Ammon's horn (tissue), 1 donor: ENCODE data around the gene ZFP36L2.
A peak's percentile ranks its signal among the peaks of the same experiment; 100 is the strongest.

Experiments used
- DNase-seq: peaks from one replicate; pipeline ENCODE4 v3.0.0-alpha.2; 2016; ENCODE audit warnings: low spot score

Gene ZFP36L2

DNA sequence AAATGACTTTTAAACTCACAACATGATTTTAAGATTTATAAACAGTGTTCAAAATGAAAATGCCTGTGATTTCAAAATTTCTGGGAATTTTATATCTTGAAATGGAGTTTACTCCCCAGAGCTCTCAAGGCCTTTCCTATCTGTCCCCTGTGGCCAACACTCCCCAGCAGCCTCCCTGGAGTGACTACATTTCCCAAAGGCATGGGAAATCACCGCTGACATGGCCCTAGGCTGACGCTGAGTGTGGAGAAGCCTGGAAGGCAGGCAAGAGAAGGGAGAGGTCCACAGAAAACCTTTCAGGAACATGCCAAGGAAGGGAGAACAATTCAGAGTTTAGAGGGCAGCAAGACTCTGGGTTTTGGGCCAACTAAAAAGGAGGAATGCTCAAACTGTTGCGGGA lies 20.2 kb upstream of the ZFP36L2 start:
- DNase-seq: no peak

DNA sequence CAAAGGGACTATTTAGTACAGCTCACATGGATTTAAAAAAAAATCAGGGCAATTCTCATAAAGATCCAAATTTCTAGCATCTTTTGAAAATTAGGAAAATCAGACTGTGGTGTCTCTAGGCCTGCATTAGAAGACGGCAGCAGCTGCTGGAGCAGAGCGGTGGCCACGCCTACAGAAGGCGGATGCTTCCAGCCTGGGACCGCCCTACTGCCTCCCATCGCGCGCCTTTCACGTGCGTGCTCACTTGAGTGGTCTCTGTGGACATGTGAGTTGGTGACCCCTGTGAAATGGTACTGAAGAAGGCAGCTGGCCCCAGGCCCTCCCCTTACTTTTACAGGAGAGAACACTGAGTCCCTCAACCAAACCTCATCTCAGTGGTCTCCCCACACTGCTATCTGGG lies 15.2 kb upstream of the ZFP36L2 start:
- DNase-seq: no peak

DNA sequence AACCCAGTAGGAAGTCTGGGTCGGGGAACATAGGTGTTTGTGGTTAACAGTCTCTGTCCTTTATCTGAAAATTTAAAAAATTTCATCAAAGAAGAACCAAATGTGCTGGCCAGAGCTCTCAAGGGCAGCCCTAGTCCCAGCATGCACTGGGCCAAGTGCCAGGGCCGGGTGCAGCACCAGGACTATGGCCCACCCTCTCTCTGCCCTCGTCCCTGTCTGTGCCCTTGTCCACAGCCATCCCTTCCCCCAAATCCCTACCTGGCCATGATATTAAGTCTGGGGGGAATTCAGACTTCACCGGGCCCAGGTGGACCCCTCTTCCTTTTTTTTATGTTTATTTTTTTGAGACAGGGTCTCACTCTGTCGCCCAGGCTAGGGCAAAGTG lies 14.4 kb upstream of the ZFP36L2 start:
- DNase-seq: no peak

DNA sequence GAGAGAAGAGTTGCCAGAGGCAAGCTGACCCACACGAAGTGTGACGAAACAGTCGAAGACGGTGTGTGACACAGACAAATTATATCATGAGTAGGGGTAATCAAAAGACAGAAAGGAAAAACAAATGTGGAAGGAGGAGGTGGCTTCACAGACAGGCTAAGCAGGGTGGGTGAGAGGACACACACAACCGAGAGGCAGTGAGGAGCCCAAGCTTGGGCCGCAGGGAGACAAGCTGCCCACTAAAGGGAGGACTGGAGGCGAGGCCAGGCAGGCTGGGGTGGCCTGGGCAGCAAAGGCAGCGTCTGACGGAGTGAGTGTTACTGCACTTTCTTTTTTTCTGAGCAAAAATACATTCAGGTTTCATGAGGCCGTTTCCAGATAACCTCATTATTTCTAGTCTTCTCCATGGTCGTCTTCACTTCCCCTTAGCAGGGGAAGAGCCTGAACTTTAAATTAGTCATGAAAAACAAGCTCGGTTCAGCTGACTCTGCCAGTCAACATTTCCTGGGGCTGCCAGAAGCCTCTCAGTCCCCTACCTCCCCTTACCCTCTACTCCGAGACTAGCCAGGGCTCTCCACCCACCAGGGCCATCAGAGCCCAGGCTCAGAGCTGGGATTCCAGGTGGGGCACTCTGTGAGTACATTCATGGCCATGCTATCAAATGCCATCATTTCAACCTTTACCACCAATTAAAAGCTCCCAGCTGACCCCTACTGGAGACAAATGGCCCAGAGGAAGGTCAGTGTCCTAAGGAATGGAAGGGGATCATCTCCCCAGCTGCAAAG lies 13.8 kb upstream of the ZFP36L2 start:
- DNase-seq: no peak

GRCh38 chr2:43238813-43239212 lies 12.4 kb upstream of the ZFP36L2 start:
- no peak for DNase-seq

DNA sequence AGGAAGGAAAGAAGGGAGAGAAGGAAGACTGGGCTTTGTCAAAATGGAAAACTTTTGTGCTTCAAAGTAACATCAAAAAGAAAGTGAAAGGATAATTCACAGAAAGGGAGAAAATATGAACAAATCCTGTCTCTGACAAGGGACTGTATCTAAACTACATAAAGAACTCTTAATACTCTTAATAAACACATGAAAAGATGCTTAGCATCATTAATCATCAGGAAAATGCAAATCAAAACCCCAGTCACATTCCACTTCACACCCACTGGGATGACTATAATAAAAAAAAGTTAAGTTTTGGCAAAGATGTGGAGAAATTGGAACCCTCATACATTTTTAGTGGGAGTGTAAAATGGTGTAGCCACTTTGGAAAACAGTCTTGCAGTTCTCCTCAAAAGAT lies 11.8 kb upstream of the ZFP36L2 start:
- DNase-seq: no peak

DNA sequence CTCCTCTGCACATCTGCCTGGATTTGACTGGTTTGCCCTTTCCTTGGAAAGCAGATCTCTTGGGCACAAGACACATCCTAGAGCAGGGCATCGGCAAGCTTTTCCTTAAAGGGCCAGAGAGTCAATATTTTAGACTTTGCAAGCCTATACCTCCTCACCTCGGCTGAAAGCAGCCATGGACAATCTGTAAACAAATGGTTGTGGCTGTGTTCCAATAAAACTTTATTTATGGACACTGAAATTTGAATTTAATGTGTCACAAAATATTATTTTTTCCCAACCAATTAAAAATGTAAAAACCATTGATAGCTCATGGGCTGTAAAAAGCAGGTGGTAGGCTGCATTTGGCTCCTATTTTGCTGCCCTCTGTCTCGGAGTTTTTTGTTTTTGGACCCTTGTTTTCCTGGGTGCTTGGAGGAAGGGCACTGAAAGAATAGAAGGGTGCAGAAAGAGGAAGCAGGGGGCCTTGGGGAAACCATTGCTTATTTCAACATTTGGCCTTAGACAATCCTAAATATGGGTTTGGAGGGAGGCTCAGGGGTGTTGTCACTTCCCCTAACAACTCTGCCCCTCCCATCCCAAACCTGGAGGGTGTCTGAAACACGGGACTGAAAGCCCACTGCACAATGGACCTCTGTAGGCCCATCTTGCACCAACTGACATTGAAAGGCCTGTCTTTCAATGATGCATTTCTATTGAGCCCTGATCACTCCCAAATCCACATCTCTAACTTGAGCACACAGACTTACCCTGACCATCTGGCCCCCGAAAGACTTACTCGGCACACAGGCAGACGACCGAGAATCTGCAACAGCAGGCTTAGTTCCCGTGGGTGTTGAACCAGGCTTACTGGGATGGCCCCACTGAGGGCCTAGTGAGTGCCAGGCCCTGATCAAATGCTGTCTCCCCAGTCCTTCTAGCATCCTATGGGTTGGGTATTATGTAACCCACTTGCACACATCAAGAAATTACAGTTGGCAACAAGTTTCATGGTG lies 7.1 kb upstream of the ZFP36L2 start:
- peak; percentile 53 for DNase-seq

- no peak for DNase-seq
These were observed 4.8 kb upstream of the ZFP36L2 start for GRCh38 chr2:43230951-43231827.

DNA sequence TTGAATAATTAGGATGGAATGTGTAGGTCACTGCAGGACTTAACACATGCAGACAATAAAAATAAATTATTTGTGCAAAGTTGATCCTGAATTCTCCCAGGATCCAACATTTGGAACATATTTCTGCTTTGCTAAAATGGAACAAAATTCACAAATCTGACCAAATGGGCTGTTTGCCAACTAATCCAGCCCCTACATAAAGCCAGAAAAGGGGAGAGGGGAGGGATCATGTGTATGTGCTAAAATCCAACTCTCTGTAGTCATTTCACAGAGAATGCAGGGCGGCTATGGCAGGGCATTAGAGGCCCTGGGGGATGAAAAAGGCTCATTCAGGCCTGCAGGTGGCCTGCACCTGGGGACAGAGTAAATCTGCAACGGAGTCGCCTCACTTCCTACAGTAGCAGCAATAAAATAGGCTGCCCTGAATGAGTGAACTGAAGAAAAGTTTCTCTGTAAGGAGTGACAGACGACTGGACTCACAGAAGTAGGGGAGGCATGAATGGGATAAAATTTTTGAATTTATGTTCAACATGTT lies 4.0 kb upstream of the ZFP36L2 start:
- no peak for DNase-seq

- no peak for DNase-seq
These were observed 2.6 kb upstream of the ZFP36L2 start for GRCh38 chr2:43228756-43229659.

DNA sequence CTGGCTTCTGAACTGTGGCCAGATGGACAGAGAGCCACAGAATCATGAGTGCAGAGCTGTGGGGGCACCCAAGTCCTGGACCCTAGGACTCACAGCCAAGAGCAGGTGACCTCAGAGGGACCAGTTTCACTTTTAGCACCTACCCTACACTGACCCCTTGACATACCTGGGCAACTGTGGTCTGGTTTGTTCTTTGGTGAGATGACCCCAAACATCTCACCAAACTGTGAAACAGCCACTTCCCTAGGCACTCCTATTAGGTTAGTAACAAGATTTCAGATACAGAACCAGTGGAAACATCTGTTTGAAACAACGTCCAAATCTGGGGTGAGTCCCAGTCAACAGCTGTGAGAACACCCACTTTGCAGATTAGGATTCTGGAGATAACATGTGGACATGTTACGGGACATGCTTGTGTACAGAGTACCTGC lies 1.9 kb upstream of the ZFP36L2 start:
- no peak for DNase-seq

GRCh38 chr2:43227830-43228281 lies 1.4 kb upstream of the ZFP36L2 start:
- no peak for DNase-seq

GRCh38 chr2:43226955-43227829 lies 786 bp upstream of the ZFP36L2 start:
- DNase-seq: peak; percentile 94

DNA sequence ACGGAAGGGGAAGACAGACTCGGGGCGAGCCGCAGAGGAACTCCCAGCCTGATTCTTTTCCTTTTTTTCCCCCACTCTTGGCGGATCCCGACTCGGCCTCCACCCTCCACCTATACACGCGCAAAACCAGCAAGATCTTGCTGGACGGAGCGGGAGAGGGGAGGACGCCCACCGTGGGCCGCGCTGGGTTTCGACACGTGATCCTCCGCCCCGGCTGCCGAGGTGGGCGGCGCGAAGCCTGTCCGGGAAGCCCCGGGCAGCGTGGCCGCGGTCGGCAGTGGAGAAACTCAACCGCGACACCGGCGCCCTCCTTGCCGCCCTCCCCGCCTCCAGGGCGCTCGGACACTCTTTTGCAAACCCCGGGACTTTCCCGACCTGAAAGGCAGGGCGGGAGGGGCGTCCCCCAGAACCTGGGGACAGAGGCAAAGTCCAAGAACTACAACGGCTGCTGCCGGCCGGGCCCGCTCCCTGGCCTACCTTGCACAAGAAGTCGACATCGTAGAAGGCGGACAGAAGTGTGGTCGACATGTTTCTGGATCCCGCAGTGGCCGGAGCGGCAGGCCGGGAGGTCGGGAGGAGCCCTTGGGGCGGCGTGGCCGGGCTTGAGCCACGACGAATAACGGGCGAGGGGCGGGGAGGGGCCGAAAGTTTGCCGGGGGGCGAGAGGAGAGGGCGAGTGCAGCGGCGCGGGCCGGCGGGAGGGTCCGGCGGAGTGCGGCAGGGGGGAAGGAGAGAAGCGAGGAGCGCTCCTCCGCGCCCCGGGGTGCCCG lies 433 bp downstream of the ZFP36L2 start:
- peak; percentile 57 for DNase-seq

GRCh38 chr2:43225093-43225787 lies 1.2 kb downstream of the ZFP36L2 start:
- DNase-seq: peak; percentile 41

- DNase-seq: no peak
These were observed 1.8 kb downstream of the ZFP36L2 start for GRCh38 chr2:43224571-43225092.

DNA sequence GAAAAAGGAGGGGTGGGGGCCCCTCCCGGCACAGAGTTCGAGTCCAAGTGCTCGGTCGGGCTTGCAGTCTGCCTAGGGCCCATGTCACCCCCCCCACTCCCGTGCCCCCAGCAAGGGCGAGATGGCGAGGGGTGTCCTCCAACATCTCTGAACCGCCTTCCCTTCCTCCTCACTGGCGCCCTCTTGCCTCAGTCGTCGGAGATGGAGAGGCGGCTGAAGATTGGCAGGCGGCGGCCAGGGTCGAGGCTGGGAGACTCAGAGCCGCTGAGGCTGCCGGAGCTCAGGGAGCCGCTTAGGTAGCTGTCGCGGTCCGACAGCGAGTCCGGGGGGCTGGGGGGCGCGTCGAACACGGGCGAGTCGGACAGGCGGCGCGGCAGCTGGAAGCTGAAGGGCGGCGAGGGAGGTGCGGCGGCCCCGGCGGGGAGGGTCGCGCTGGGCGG lies 2.3 kb downstream of the ZFP36L2 start:
- peak; percentile 80 for DNase-seq

GRCh38 chr2:43223521-43224001 lies 2.8 kb downstream of the ZFP36L2 start:
- DNase-seq: no peak
